ENCODE data around the gene CNP. TPM values are rescaled to one million over a fixed set of nuclear protein-coding genes. Genes with fewer than 3 reads are reported as not detected.
A peak's percentile ranks its signal among the peaks of the same experiment; 100 is the strongest.

The CNP gene
- total and polyA plus RNA-seq, 2 donors (not counting 1 experiment from before 2014, with no cell fraction given), result 19.0 to 45.2 TPM

DNA sequence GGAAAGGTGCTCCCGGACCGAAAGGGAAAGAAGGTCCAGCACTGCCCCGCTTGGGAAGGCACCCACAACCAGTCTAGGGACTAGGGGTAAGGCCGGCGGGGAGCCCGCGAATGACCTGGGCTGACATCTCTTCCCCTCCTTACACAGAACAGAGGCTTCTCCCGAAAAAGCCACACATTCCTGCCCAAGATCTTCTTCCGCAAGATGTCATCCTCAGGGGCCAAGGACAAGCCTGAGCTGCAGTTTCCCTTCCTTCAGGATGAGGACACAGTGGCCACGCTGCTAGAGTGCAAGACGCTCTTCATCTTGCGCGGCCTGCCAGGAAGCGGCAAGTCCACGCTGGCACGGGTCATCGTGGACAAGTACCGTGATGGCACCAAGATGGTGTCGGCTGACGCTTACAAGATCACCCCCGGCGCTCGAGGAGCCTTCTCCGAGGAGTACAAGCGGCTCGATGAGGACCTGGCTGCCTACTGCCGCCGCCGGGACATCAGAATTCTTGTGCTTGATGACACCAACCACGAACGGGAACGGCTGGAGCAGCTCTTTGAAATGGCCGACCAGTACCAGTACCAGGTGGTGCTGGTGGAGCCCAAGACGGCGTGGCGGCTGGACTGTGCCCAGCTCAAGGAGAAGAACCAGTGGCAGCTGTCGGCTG lies 1.5 kb downstream of the CNP start:
- CTCF ChIA-PET, result interaction anchor here (8.9 to 11.6 kb wide), 2 partner anchors 50 to 152 kb away, joined by 90 to 104 read pairs; partner anchors contain the start of genes DNAJC7, HSPB9, KAT2A and NKIRAS2
- 96% methylated on average over 37 of the region's 37 CpGs for WGBS (ENCODE audit: insufficient coverage)
- H3K4me3 Mint-ChIP-seq, result peak overlapping the region; percentile 85

More for the DNA sequence above, 1.5 kb downstream of the CNP start:
- Histone ChIP-seq H3K79me2 (ENCODE audit: control insufficient read depth, insufficient read depth, low read length) (peaks cover 38% of the 10 kb centered on the region), H3K4me3 (ENCODE audit: control extremely low read depth in 1 of 5, extremely low read depth in 1 of 5, insufficient read depth in 1 of 5, low read depth in 2 of 5, low read length in 4 of 5) (peak overlapping the region in 1 of 5 experiments; percentile 84), H3K9ac (ENCODE audit: low read length) (peak overlapping the region; percentile 74), H4K20me1 (ENCODE audit: control insufficient read depth, insufficient read depth, low read length, poor library complexity, severe bottlenecking) (peaks cover 27% of the 10 kb centered on the region), H2AFZ (ENCODE audit: insufficient read depth, low read depth, low read length, poor library complexity, severe bottlenecking) (no peak overlapping the region), H3K27ac (ENCODE audit: low read length in 2 of 2) (peak overlapping the region in 1 of 2 donors; percentile 75), H3K9me3 (ENCODE audit: control extremely low read depth in 1 of 3, control insufficient read depth in 2 of 3, insufficient read depth in 1 of 3, low read length in 2 of 3) (peaks cover 0 to 2% (median 0%) of the 10 kb centered on the region in 3 donors), H3K4me2 (replicated peaks; ENCODE audit: low read depth, low read length, poor library complexity, severe bottlenecking) (peak overlapping the region; percentile 89), H3K27me3 (replicated peaks in 1 of 4; ENCODE audit: control extremely low read depth in 1 of 4, control insufficient read depth in 3 of 4, insufficient read depth in 4 of 4, low read length in 3 of 4) (no peaks in the 10 kb centered on the region), H3K36me3 (replicated peaks in 1 of 2; ENCODE audit: control extremely low read depth in 1 of 2, control insufficient read depth in 1 of 2, extremely low read depth in 1 of 2, insufficient read depth in 2 of 2, low read length in 1 of 2) (peaks cover 7 to 23% of the 10 kb centered on the region in 2 experiments), H3K4me1 (ENCODE audit: control insufficient read depth in 2 of 2, insufficient read depth in 2 of 2, low read length in 2 of 2) (peaks cover 24 to 45% of the 10 kb centered on the region in 2 donors)
- DNase-seq (no peak), ATAC-seq (ENCODE audit: low read depth) (no peak)
- Mint-ChIP-seq H3K9me3 (ENCODE audit: insufficient read depth) (no peaks in the 10 kb centered on the region), H3K4me1 (peaks cover 47% of the 10 kb centered on the region), H3K27me3 (no peaks in the 10 kb centered on the region), H3K27ac (peak overlapping the region; percentile 83)
- POLR2A ChIA-PET, result interaction anchor here (1.3 kb wide), 1 partner anchor 37 kb away, joined by 3 read pairs; the partner anchor contains the start of gene ODAD4
- intact Hi-C loops (cut with micrococcal nuclease), result loop anchor here (10.0 kb wide), 1 partner anchor 233 kb away; the partner anchor contains the start of gene HAP1
- TF ChIP-seq EZH2 (IDR thresholded peaks at IDR 0.05; ENCODE audit: borderline replicate concordance, insufficient read depth, low read depth, low read length, poor library complexity, severe bottlenecking), result no peak
- TF ChIP-seq, protein P1, sequence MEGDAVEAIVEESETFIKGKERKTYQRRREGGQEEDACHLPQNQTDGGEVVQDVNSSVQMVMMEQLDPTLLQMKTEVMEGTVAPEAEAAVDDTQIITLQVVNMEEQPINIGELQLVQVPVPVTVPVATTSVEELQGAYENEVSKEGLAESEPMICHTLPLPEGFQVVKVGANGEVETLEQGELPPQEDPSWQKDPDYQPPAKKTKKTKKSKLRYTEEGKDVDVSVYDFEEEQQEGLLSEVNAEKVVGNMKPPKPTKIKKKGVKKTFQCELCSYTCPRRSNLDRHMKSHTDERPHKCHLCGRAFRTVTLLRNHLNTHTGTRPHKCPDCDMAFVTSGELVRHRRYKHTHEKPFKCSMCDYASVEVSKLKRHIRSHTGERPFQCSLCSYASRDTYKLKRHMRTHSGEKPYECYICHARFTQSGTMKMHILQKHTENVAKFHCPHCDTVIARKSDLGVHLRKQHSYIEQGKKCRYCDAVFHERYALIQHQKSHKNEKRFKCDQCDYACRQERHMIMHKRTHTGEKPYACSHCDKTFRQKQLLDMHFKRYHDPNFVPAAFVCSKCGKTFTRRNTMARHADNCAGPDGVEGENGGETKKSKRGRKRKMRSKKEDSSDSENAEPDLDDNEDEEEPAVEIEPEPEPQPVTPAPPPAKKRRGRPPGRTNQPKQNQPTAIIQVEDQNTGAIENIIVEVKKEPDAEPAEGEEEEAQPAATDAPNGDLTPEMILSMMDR (IDR thresholded peaks at IDR 0.05), result no peak
